Measurements from ENCODE around the gene CHMP1A.
A peak's percentile ranks its signal among the peaks of the same experiment; 100 is the strongest.
"Not testable (repeated sequence)": the region's sequence is repeated elsewhere in the genome, so short reads cannot be mapped to it uniquely, and the experiment has no call there.

The CHMP1A gene

DNA sequence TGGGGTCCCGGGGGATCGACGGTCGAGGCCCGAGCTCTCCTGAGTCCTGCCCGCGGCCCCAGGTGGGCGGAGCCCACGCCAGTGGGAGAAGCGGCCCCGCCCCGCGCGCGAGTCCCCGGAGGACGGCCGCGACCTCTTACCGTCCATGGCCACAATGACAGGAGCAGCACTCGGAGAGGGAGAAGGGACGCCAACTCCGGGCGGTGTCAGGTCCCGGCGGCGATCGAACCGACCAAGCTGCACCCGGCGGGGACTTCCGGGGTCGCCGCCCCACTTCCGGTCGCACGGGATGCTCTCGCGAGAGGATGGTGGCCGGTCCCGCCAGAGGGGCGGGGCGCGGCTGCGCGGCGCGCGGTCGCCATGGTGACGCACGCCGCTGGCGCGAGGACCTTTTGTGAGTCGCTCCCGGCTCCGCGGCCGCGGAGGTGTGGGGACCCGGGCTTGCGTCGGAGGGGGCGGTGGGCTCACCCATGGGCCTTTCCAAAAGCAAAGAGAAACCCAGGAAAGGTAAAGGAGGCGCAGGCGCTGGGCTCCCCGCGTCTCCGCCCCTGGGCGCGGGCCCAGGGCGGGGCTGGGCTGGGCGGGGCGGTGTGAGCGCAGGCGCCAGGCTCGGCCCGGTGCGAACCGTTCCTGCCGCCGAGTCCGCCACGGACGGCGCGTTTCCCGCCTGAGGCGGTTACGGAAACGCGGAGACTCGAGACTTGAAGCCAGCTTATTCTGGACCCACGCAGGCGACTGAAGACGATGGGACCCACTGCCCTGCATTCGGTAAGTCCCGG lies at the start of gene CHMP1A, which contains the start of gene SPATA33:
Gene CHMP1A, minus strand, starts transcription at position 267 of the 779 bp plus-strand sequence. Its CDS starts 120 bp downstream, at position 147.
Gene SPATA33, plus strand, starts transcription at position 395 of the 779 bp plus-strand sequence. Its CDS starts 76 bp downstream, at position 471.
- DNase-seq (ENCODE audit: low spot score), result peak; percentile 99

DNA sequence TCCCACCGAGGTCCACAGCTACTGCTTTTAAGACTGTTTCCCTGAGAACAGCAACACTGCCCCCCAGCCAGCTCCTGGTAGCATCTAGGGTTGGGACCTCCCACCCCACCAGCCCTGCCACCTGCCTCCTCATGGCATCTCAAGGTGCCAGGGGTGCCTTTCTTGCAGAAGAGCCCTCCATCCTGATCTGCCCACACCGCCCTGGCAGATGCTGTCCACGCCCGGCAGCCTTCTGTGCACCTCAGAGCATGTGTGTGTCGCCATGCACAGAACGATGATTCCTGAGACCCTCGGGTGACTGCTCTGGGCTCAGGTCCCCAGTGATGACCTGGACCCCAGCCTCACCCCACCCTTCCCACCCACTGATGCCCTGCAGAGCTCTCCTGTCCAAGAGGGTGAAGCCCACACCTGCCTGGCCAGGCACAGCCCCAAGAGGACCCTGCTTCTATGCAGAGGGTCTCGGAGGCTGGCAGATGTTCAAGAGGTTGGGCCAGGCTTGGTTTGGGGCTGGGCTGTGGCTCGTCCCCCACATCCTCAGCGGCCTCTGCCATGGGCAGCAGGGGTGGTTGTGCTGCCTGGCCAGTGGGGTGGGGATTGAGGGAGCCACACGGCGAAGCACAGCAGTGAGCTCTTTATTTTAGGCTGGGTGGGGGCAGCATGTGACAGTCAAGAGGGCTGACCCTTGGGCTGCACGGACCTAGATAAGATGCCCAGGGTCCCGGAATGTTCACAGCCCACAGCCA lies 49.2 kb upstream of the CHMP1A start:
- no peak for DNase-seq (ENCODE audit: low spot score)

DNA sequence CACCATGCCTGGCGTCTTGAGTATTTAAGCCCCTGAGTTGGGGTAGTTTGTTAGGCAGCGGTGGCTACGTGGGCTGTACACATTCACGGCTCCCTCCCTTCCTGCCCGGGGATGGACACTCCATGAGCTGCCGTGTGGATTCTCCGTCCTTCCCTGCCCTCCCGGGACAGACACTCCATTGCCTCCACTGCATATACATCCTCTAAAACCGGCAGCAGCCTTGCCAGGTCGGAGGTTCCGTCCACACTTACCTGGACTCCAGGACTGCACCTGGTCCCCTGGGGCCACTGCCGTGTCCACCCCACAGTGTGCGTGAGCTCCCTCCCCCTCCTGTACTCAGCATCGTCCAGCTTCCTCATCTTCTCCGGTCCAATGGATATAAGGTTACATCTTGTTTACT lies 47.5 kb upstream of the CHMP1A start:
- DNase-seq (ENCODE audit: low spot score), result no peak

DNA sequence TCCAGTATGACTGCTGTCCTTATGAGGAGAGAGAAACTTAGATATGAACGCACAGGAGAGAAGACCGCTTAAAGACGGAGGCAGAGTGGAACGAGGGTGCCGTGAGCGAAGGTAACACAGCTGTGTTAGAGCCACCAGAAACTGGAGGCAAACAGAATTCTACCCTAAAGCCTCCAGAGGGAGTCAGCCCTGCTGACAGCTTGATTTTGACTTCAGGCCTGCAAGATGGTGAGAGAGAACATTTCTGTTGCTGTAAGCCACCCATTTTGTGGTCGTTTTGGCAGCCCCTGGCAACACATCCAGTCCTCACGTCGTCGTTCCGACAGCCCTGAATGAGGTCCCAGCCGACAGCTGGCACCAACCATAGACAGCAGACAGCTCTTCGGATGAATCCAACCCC lies 46.8 kb upstream of the CHMP1A start:
- DNase-seq (ENCODE audit: low spot score), result no peak

DNA sequence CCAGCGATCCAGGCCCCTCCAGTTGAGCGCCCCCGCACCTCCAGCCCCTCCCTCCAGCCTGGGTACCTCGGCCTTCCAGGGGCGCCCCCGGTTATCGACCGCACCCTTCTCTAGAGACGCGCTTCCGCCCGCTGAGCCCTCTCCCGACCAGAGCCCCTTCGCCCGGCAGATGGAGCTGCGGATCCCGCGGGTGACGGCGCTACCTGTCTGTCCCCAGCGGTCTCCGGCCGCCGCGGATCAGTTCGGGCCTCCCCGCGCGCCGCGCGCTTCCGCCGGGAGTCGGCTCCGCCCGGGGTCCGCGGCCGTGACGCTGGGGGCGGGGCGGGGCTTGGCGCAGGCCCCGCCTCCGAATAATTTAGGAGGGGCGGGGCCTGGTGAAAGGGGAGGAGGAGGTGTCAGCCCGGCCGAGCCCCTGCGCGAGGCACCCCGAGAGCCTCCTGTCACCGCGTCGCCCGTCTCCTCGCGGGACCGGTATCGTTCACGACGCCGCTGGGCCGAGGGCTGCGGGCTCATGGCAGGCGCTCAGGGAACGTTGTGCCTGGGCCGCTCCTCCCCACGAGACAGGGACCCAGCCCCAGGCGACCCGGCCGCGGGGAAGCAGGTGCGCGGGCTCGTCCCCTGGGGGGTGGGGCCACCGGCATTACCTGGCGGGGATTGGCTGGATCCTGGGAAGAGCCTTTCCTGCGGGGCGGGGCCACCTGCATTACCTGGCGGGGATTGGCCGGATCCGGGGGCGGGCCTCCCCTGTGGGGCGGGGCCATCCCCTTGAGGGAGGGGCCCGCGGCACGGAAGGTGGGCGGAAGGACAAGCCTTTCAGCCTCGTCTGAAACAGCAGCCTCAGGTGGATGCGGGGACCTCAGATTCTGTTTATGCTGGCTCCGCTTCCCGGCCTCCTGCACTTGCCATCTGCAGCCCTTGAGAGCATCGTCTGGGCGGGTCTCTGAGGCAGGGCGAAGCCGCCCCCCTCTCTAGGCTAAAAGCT lies 44.2 kb upstream of the CHMP1A start, which contains the start of gene SPATA2L:
Gene SPATA2L, minus strand, starts transcription at position 281 of the 982 bp plus-strand sequence. CDS start 473 bp downstream, outside the sequence.
- peak; percentile 95 for DNase-seq (ENCODE audit: low spot score)

DNA sequence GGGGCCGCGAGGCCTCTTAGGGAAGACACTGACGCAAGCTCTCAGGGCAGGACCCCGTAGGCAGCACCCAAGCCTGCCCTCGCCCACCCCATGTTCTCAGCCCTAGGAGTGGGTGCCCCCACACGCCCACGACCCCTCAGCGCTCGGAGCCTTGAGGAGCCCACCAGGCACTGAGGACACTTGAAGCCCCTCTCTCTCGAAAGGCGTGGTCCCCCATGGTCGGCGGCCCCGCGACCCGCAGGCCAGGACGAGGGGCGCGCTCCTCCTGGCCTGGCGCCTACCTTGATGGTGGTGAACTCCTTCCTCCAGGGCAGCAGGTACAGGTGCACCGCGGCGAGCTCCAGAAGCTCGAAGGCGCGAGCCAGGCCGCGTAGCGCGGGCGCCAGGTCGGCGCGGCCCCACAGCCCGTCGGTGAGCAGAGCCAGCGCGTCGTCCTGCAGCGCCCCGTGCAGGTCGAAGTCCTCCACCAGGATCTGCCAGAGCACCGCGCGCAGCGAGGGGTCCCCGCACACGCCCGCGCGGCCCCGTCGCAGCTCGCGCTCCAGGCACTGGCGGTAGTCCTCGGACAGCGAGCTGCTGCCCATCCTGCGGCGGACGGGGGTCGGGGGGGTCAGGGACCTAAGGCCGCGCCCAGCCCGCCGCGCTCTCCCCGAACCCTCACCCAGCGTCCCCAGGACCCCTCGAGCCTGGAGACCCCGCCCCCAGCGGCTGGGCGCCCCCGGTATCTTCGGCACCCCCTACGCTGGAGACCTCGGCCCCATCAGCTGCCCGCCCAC lies 43.3 kb upstream of the CHMP1A start:
- DNase-seq (ENCODE audit: low spot score), result peak; percentile 66

DNA sequence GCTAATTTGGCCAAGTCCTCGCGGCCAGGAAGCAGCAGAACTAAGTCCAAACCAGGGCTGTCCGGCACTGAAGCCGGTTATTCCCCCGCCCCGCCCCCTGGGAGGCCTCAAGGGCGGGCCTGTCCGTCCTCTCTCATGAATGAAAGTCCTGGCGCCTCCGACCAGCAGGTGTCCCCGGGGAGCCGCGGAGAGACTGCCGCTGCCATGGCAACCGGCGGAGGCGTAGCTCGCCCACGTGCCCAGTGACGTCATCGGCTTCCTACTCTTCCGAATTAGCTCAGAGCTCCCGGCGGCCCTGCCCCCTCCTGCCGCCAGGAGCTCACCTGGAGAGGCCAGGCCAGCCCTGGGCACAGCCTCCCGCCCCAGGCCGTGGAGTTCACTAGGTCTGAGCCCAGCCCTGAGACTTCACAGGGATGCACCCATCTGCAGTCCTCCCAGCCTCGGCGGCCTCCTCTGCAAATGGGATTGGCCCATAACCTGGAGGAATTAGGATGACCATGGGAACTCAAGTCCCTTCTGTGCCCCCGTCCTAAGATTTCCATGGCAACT lies 42.7 kb upstream of the CHMP1A start:
- DNase-seq (ENCODE audit: low spot score), result peak; percentile 99

DNA sequence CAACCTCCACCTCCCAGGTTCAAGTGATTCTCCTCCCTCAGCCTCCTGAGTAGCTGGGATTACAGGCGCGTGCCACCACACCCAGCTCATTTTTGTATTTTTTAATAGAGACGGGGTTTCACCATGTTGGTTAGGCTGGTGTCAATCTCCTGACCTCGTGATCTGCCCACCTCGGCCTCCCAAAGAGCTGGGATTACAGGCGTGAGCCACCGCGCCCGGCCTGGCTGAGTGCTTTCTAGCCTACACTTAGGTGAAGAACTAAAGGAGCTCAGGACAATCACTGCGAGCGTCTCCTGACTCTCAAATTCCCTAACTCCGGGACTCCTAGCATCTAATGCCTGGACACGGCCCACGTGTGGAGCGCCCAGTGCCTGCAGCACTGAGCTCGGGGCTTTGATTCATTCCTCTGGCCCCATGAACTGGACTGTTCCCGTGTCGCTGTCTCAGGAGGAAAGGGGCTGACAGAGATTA lies 42.2 kb upstream of the CHMP1A start:
- DNase-seq (ENCODE audit: low spot score), result not testable (repeated sequence)

DNA sequence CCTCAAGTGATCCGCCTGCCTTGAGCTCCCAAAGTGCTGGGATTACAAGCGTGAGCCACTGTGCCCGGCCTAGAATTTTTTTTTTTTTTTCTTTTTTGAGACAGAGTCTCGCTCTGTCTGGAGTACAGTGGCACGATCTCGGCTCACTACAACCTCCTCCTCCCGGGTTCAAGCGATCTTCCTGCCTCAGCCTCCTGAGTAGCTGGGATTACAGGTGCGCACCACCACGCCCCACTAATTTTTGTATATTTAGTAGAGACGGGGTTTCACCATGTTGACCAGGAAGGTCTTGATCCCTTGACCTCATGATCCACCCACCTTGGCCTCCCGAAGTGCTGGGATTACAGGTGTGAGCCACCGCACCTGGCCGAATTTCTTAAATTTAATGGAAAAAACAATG lies 41.2 kb upstream of the CHMP1A start:
- not testable (repeated sequence) for DNase-seq (ENCODE audit: low spot score)

DNA sequence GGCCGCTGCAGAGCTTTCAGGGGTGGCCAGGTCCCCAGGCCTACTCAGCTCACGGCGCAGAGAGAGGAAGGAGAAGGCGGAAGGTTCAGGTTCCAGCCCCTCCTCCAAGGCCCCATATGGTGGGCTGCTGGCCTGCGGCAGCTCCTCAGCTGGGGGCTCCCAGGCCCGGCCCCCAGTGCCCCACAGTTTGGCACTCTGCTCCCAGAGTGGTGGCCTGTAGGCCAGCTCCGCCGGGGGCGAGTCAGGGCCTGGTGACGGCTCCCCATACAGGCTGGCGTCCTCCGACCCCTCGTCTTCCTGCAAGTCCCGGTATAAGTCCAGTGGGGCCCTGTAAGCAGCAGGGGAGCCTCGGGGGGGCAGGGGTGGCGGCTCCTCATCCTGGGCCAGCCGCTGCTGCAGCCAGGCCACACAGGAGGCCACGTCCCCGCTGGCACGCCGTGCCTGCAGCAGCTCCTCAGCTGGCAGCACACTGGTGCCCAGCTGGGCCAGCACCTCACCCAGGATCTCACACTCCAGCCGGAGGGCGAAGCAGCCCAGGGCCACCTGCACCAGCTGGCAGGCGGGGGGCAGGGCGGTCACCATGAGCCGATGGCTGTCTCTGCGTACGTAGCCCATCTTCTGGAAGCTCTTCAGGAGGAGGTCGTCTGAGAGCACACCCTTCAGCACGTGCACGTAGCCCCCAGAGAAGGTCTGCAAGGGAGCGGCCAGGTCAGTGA lies 40.3 kb upstream of the CHMP1A start:
- no peak for DNase-seq (ENCODE audit: low spot score)

DNA sequence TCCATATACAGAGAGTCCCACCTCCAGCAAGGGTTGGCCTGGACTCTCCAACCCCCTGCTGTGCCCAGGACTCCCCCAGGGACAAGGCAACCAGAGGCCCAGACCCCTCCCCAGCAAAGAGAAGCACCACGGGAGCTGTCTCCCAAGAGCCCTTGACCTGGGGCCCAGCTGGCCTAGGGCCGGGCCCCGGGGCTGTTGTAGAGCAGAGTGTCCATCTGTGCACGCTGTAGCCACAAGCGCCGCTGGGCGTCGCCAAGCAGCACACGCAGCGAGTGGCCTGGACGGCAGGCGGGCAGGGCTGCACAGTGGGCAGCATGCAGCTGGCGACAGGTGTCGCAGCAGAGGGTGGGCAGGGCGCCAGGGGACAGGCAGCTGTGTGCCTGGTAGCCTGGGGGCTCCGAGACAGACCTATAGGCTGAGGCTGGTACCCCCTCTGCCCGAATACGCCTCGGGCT lies 39.7 kb upstream of the CHMP1A start:
- DNase-seq (ENCODE audit: low spot score), result peak; percentile 15

DNA sequence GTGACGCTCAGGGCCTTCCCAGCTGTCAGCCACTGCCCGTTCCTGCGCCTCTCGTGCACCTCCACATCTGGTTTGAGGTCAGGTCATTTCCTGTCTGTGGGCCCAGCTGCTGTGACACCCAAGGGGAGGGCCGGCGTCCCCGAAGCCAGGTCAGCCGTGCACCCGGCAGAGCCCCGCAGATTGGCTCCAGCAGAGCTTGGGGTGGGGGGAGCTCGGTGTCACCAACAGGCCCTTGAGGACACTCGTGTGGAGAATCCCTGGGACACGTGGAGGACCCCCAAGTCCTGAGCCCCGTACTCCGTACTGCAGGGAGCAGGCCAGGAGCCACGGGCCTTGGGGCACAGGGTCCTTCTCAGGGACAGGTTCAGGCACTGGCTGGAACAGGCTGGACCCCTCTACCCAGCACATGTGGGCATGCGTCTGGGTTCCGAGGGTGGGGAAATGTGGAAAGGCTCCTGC lies 39.2 kb upstream of the CHMP1A start:
- no peak for DNase-seq (ENCODE audit: low spot score)

DNA sequence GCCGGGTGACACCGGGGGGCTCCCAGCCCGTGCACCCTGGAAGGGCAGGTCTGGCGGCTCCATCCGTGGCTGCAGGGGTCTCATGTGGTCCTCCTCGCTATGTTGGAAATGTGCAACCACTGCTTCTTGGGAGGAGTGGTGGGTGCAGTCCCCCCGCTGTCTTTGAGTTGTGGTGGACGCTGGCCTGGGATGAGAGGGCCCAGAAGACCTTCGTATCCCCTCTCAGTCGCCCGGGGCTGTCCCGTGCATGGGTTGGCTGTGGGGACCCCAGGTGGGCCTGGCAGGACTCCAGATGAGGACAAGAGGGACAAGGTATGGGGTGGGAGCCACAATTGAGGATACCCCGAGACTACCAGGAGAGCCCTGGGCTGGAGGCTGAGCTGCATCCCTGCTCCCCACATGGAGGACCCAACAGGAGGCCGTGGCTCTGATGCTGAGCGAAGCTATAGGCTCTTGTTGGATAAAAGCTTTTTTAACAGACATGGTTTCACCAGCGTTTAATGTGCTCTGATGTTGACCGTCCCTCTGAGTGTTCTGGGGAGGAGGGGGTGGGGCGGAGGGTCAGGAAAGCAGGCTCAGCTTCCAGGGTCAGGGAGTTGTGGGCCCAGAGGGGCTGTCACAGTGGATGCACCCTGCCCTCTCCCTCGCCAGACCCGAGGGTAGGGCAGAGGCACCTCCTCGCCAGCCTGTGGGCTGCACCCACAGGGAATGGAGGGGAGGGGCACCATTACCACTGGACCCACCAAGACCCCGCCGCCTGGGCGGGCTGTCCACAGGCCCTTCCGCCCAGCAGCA lies 38.6 kb upstream of the CHMP1A start:
- no peak for DNase-seq (ENCODE audit: low spot score)

DNA sequence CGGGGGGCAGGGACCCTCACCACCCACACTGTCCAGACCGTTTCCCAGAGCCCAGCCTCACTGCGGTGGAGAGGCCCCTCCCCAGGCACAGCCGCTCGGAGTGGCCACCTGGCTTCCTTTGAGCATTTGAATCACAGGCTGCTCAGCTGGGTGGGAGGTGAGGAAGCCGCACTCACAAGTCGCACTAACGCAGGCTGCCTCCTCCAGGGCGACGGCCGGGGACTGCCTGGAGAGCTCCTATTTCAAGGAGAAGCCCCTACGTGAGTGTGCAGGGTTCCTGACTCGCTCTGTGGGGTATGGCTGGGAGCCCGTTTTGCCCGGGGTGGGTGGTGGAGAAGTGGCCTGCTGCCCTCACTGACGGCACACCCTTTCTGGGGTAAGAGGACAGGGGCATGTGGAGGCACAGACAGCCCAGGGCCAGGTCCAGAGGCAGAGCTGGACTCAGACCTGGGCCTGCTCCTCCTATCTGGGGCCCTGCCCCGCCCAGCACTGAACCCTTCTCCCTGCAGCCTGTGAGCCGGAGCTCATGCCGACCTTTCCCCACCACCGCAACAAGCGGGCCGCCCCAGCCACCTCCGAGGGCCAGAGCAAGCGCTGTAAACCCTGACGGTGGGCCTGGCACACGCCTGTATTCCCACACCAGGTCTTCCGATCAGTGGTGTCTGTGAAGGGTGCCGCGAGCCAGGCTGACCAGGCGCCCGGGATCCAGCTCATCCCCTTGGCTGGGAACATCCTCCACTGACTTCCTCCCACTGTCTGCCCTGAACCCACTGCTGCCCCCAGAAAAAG lies 37.8 kb upstream of the CHMP1A start:
- no peak for DNase-seq (ENCODE audit: low spot score)

DNA sequence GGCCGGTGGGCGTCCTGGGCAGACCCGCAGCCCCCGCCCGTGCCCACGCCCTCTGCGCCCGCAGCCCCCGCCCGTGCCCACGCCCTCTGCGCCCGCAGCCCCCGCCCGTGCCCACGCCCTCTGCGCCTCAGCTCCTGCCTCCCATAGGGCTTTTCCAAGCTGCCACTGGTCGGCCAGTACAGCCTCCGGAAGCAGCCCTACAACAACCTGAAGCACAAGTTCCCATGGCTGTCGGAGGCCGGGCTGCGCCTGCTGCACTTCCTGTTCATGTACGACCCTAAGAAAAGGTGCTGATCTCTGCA lies 37.2 kb upstream of the CHMP1A start:
- DNase-seq (ENCODE audit: low spot score), result peak; percentile 2

DNA sequence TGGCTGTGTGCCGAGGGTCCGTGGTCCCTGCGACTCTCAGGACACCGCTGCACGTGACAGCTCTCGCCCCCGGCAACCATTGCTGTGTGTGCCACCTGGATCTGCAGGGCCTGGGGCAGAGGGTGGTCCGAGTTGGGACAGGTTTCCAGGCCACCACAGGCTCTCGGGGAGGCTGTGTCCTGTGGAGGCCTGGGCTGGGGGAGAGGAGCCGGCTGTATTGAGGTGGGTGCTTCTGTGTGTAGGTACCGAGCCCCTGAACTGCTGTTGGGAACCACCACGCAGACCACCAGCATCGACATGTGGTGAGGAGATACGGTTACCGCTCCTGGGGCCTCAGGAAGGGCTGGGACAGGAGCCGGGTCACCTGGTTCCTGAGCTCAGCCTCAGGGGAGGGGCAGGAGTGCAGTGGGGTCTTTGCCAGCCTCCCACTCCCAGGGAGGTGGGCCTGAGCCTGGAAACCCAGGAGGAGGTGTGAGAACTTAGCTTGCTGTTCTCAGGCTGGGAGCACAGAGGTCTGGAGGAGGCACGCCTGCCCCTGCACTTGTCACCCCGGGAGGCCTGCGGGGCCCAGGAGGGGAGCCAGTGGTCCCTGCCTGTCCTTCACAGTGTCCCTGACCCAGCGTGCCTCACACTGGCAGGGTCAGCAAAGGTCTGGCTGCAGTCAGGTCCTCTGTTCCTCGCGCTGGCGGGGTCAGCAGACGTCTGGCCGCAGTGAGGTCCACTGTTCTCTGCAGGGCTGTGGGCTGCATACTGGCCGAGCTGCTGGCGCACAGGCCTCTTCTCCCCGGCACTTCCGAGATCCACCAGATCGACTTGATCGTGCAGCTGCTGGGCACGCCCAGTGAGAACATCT lies 36.6 kb upstream of the CHMP1A start:
- no peak for DNase-seq (ENCODE audit: low spot score)

DNA sequence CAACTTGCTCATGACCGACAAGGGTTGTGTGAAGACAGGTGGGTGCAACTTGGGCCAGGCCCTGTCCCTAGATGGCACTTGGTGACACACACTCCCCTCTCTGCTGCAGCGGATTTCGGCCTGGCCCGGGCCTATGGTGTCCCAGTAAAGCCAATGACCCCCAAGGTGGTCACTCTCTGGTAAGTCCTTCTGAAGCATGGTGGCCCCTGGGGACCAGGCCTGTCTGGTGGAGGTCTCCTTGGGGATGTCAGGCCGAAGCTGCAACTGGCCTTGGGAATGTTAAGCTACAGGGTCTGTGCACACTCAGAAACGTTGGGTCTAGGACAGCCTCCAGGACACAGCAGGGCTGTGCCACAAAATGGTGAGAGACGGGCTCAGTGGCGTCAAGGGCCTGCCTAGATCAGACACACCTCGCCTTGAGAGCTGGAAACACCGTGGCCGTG lies 35.8 kb upstream of the CHMP1A start:
- no peak for DNase-seq (ENCODE audit: low spot score)

Measured in AG08396 (cell line).